Activated T-helper 17 cell treated with anti-CD3 and anti-CD28 coated beads, Interleukin-2, amount 50 U/mL, for 72 hours (primary cell): ENCODE measurements around the gene ATOX1. TPM values are rescaled to one million over a fixed set of nuclear protein-coding genes. Genes with fewer than 3 reads are reported as not detected.
A peak's percentile ranks its signal among the peaks of the same experiment; 100 is the strongest.

ENCODE experiments used
- ATAC-seq: fragments of 150-1000 bp; cut with Tn5 transposase; replicated peaks from 2 replicates; pipeline ENCODE4 v1.10.0; 2021; ENCODE audit warnings: mild to moderate bottlenecking, moderate library complexity
- H3K27ac Mint-ChIP-seq: one replicate; pipeline ENCODE4 v1.8.0; 2022; ENCODE audit warnings: mixed read lengths
- H3K27me3 Mint-ChIP-seq: one replicate; pipeline ENCODE4 v1.8.0; 2022; ENCODE audit warnings: mixed read lengths
- H3K36me3 Mint-ChIP-seq: one replicate; pipeline ENCODE4 v1.8.0; 2022; ENCODE audit warnings: low read depth, mild to moderate bottlenecking, mixed read lengths
- H3K4me1 Mint-ChIP-seq: one replicate; pipeline ENCODE4 v1.8.0; 2022; ENCODE audit warnings: mixed read lengths
- H3K4me3 Mint-ChIP-seq: one replicate; pipeline ENCODE4 v1.8.0; 2022; ENCODE audit warnings: mild to moderate bottlenecking, mixed read lengths
- H3K9me3 Mint-ChIP-seq: one replicate; pipeline ENCODE4 v1.8.0; 2022; ENCODE audit warnings: mixed read lengths
- total RNA-seq, 2 donors: library from RNA; stranded (reverse); gene quantifications; one replicate each; pipeline ENCODE4 v1.2.3, GENCODE V29; 2022

ATOX1 gene
- total RNA-seq, 2 donors from 2014 or later: 41.8 to 87.8 TPM

DNA sequence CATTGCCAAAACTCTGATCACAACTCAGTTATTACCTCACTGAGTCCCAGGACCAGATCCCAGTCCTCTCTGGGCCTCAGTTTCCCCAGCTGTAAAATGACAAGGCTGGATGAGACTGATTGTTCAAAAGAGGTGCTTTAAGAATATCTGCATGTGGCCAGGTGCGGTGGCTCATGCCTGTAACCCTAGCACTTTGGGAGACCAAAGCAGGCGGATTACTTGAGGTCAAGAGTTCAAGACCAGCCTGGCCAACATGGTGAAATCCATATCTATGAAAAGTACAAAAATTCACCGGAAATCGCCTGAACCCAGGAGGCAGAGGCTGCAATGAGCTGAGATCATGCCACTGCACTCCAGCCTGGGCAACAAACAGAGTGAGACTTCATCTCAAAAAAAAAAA lies 8.3 kb downstream of the ATOX1 start:
- Mint-ChIP-seq H3K27me3 (no peaks in the 10 kb centered on the region), H3K9me3 (no peaks in the 10 kb centered on the region), H3K4me1 (peaks cover 20% of the 10 kb centered on the region)

DNA sequence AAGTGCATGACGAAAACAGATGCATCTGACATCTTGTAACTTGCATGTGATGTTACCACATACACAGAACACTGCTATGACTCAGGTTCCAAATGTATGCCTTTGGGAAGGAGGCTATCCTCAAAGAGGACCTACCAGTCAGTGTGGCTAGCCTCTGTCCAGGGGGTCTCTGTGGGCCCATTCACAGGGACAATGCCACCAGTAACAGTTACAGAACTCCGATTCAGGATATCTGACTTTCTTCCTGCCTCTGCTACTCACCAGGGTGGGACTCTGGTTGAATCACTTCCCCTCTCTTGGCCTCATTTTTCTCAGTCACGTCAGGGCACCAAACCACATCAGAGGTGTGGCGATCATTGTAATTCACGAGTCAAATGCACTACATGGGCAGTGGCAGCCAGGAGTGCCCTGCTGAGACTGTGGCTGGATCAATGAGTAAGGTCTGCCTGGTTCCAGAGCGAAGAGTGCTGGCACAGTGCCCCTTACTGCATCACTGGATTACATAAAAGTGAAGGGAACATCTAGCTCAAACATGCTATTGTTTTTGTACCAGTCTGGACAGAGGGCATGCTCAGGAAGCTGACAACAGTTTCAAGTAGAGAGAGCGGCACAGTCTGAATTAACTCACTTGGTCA lies 13.2 kb downstream of the ATOX1 start:
- Mint-ChIP-seq H3K9me3 (no peaks in the 10 kb centered on the region), H3K27me3 (no peaks in the 10 kb centered on the region), H3K27ac (peak overlapping the region; percentile 77), H3K36me3 (peaks cover 46% of the 10 kb centered on the region), H3K4me1 (peaks cover 27% of the 10 kb centered on the region), H3K4me3 (peak overlapping the region; percentile 67)
- ATAC-seq: peak; percentile 89

More for the DNA sequence above, 8.3 kb downstream of the ATOX1 start:
- H3K27ac Mint-ChIP-seq: peak overlapping the region; percentile 95
- H3K36me3 Mint-ChIP-seq: peaks cover 21% of the 10 kb centered on the region
- peak overlapping the region; percentile 76 for H3K4me3 Mint-ChIP-seq
- no peak for ATAC-seq

DNA sequence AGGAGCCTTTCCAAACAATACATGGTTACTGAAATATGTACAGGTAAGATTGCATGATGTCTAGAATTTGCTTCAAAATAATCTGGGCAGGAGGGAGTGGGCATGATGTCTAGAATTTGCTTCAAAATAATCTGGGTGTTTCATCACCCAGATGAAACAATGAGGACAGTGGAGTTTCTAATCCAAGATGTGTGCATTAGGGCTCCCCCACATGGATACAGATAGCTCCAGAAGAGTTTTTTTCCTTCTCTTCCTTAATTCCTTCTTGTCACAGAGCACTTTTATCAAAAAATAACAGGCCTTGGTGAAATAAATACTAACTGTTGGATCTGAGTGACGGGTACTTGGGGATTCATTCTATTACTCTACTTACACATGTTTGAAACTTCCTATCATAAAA lies 14.9 kb downstream of the ATOX1 start:
- ATAC-seq: no peak
- H3K36me3 Mint-ChIP-seq: peaks cover 41% of the 10 kb centered on the region
- H3K4me3 Mint-ChIP-seq: no peak overlapping the region
- peaks cover 26% of the 10 kb centered on the region for H3K4me1 Mint-ChIP-seq
- H3K9me3 Mint-ChIP-seq: no peaks in the 10 kb centered on the region
- H3K27ac Mint-ChIP-seq: peak overlapping the region; percentile 21
- no peaks in the 10 kb centered on the region for H3K27me3 Mint-ChIP-seq

DNA sequence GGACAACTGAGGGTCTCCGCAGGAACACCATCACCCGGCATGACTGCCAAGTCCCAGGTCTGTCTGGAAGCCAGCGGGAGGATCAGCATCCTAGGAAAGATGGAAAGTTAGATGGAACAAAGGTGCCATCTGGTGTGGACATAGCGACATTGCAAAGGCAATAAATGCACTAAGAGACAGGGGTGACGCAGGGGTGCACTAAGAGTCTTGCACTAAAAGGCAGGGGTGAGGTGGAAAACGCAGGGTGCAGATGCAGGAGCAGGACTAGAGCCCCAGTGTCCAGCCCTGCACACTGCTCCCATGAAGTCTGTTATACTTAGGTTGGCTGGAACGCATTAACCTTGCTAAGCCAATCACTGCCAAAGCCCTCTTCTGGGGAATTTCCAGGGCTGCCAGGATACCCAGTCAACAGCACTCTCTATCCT lies 15.5 kb downstream of the ATOX1 start:
- H3K27me3 Mint-ChIP-seq: no peaks in the 10 kb centered on the region
- H3K4me1 Mint-ChIP-seq: peaks cover 26% of the 10 kb centered on the region
- ATAC-seq: no peak
- no peak overlapping the region for H3K4me3 Mint-ChIP-seq
- peak overlapping the region; percentile 58 for H3K27ac Mint-ChIP-seq
- no peaks in the 10 kb centered on the region for H3K9me3 Mint-ChIP-seq
- H3K36me3 Mint-ChIP-seq: peaks cover 46% of the 10 kb centered on the region

DNA sequence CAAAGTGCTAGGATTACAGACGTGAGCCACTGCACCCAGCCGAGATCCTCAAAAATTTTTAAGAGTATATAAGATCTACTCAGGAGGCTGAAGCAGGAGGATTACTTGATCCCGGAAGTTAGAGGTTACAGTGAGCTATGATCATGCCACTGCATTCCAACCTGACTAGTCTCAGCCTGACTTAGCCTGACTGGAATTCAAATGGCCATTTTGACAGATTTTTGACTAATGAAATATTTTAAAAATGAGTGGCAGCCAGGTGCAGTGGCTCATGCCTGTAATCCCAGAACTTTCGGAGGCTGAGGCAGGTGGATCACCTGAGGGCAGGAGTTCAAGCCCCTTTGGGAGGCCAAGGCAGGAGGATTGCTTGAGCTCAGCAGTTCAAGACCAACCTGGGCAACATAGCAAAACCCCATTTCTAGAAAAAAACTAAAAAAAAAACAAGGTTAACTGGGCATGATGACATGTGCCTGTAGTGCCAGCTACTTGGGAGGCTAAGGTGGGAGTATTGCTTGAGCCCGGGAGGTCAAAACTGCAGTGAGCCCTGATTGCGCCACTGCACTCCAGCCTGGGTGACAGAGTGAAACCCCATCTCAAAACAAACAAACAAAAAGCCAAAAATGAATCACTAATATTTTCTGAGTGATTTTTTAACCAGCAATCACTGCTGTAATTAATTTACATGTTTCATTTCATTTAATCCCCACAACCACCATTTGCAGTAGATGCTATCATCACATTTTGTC lies 16.6 kb downstream of the ATOX1 start:
- Mint-ChIP-seq H3K9me3 (no peaks in the 10 kb centered on the region), H3K27me3 (no peaks in the 10 kb centered on the region), H3K27ac (no peak overlapping the region), H3K4me3 (no peak overlapping the region), H3K4me1 (peaks cover 26% of the 10 kb centered on the region), H3K36me3 (peaks cover 46% of the 10 kb centered on the region)
- ATAC-seq: no peak

DNA sequence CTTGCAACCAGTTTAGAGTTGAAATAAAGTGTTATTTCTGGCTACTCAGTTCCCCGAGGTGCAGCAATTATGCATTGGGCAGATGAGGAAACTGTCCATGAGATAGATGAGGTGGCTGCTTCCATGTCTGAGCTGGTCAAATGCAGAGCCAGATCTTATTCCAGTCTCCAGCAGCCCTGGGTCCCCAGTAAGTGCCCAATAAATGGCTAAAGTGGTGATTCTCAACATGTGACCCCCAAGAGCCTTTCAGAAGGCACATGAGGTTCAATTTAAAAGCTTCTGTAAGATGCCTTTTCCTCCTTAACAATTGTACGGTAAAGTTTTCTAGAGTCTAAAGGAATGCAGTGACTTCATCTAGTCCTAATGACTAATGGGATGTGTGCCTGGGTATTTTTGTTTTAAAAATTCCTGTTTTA lies 17.5 kb downstream of the ATOX1 start:
- Mint-ChIP-seq H3K36me3 (peaks cover 46% of the 10 kb centered on the region), H3K27me3 (no peaks in the 10 kb centered on the region), H3K4me3 (no peak overlapping the region), H3K9me3 (no peaks in the 10 kb centered on the region), H3K4me1 (peaks cover 19% of the 10 kb centered on the region), H3K27ac (no peak overlapping the region)
- ATAC-seq: no peak

DNA sequence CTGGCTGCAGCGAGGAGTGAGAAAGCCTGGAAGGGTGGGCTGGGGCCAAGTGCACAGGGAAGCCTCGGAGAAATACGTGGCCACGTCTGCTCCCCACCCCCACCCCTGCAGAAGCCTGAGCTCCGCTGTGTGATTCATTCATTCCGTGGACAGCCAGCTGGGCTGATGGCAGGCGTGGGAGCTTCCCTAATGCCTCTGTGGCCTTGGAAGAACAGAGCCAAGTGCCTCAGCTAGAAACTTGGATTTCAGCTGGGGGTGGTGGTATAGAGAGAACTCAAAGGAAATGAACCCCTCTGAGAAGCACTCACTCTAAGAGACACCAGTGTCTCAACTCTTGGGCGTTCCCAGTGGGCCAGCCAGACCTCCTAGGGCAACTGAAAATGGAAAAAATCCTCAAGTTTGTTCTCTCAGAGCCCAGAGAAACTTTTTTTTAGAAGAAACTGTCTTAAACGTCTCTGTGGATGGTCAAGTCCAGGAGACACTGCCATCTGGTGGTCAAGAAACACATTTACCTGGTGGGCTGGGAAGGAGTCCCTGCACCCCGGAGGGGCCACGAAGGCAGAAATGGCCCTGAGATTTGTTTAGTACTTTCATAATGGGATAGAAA lies 18.0 kb downstream of the ATOX1 start:
- H3K36me3 Mint-ChIP-seq: peaks cover 43% of the 10 kb centered on the region
- peak; percentile 40 for ATAC-seq
- H3K4me3 Mint-ChIP-seq: no peak overlapping the region
- no peaks in the 10 kb centered on the region for H3K9me3 Mint-ChIP-seq
- H3K27me3 Mint-ChIP-seq: no peaks in the 10 kb centered on the region
- no peak overlapping the region for H3K27ac Mint-ChIP-seq
- peaks cover 16% of the 10 kb centered on the region for H3K4me1 Mint-ChIP-seq

DNA sequence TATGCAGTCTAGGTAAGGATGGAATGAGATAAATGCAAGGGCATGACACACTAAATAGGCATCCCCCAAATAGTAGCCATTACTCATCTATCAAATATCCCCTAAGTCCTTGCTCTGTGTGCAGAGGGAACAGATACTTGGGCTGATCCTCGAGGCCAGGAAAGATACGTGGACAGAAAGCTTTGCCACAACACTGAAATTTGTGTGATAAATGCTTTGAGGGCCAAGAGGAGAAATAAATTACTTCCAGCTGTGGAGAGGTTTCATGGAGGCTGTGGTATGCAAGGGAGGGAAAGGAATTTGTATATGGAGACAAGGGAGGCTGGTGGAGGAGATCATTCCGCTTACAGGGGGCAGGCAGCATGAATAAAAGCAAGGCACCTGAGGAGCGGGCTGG lies 18.5 kb downstream of the ATOX1 start:
- Mint-ChIP-seq H3K9me3 (no peaks in the 10 kb centered on the region), H3K27me3 (no peaks in the 10 kb centered on the region), H3K27ac (no peak overlapping the region), H3K4me1 (peaks cover 11% of the 10 kb centered on the region), H3K36me3 (peaks cover 38% of the 10 kb centered on the region), H3K4me3 (no peak overlapping the region)
- ATAC-seq: no peak

DNA sequence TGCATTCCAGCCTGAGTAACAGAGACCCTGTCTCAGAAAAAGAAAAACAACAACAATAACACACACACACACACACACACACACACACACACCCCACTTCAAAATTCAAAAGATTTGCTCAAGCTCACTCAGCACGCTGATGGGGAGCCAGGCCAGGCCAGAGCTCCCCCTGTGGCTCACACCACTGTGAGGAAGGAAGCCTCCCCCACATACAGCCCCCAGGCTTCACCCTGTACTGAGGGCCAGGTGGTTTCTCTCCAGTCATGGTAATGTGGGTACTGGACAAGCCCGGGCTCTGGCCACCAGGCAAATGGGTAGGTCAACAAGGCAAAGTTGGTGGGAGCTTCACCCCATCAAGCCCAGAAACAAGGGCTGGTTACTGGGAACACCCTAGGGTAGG lies 19.0 kb downstream of the ATOX1 start:
- no peak overlapping the region for H3K27ac Mint-ChIP-seq
- no peak for ATAC-seq
- no peak overlapping the region for H3K4me3 Mint-ChIP-seq
- H3K9me3 Mint-ChIP-seq: no peaks in the 10 kb centered on the region
- peaks cover 33% of the 10 kb centered on the region for H3K36me3 Mint-ChIP-seq
- no peaks in the 10 kb centered on the region for H3K27me3 Mint-ChIP-seq
- peaks cover 11% of the 10 kb centered on the region for H3K4me1 Mint-ChIP-seq

DNA sequence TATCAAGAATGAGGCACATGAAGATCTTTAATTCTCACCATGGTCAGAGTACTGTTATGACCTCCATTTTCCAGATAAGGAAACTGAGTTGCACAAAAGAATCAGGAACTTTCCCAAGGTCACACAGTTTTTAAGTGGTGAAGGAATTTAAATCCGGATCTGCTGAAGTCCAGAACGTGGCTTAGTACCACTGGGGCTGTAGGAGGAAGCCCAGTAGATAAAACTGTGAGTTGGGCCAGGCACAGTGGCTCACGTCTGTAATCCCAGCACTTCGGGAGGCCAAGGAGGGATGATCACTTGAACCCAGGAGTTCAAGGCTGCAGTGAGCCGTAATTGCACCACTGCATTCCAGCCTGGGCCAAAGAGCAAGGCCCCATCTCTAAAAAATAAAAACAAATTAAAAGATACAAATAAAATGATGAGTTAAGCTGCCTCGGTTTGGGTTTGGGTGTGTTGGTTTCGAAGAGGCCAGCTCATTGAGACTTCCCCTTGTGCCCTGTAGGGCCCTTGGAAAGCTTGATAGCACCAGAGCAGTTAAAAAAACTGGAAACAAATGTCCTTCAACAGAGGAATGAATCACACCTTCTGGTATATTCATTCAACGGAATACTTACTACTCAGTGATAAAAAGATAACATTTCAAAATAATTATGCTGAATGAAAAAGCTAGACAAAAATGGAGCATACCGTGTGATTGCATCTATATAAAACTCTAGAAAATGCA lies 20.1 kb downstream of the ATOX1 start:
- H3K36me3 Mint-ChIP-seq: peaks cover 31% of the 10 kb centered on the region
- H3K4me1 Mint-ChIP-seq: peaks cover 11% of the 10 kb centered on the region
- H3K27ac Mint-ChIP-seq: no peak overlapping the region
- H3K9me3 Mint-ChIP-seq: no peaks in the 10 kb centered on the region
- no peaks in the 10 kb centered on the region for H3K27me3 Mint-ChIP-seq
- H3K4me3 Mint-ChIP-seq: no peak overlapping the region
- ATAC-seq: no peak

DNA sequence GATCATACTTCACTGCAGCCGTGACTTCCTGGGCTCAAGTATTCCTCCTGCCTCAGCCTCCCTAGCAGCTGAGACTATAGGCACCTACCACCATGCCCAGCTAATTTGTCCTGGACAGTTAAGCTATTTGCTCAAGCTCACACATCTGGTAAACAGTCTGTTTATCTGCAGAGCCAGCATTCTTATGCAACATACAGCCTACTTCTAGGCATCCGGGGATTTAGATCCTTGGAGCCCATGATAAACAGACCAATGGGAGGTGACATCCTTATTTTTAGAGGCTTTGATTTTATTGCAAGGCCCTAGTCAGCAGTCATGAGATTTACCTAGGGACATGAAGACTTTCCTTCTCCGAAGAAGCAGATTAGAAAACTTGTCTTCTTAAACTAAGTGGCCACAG lies 21.0 kb downstream of the ATOX1 start:
- ATAC-seq: no peak
- H3K36me3 Mint-ChIP-seq: peaks cover 29% of the 10 kb centered on the region
- peaks cover 11% of the 10 kb centered on the region for H3K4me1 Mint-ChIP-seq

DNA sequence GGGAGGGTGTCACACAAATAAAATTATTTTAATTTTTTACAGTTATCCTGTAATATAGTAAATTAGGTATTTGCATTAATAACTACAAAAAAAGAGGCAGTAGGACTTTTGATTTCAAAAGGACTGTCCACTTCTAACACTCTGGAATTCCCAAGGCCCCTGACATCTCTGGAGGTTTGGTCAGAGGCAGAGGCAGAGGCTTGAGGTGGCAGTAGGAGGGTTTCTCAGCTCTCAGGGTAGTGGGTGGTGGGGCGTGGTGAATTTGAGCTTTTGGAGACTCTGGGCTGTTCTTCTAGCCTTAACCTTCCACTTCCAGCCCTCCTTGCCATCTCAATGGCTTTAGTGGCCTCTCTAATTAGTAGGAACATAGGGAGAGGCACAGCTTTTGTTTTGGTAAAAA lies 22.8 kb downstream of the ATOX1 start:
- Mint-ChIP-seq H3K36me3 (peaks cover 27% of the 10 kb centered on the region), H3K9me3 (no peaks in the 10 kb centered on the region), H3K27ac (no peak overlapping the region), H3K4me3 (no peak overlapping the region), H3K4me1 (peaks cover 7% of the 10 kb centered on the region), H3K27me3 (no peaks in the 10 kb centered on the region)
- ATAC-seq: no peak

More for the DNA sequence above, 21.0 kb downstream of the ATOX1 start:
- H3K27me3 Mint-ChIP-seq: no peaks in the 10 kb centered on the region
- no peak overlapping the region for H3K27ac Mint-ChIP-seq
- no peaks in the 10 kb centered on the region for H3K9me3 Mint-ChIP-seq
- H3K4me3 Mint-ChIP-seq: no peak overlapping the region

DNA sequence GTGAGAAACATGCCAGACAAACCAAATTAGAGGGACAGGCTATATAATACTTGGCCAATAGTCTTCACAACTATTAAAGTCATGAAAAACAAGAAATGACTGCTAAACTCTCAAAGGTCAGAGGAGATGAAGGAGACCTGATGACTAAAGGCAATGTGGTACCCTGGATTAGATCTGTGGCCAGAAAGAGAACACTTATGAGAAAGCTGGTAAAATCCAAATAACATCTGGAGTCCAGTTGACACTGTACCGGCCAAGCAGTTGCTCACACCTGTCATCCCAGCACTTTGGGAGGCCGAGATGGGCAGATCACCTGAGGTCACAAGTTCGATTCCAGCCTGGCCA lies 24.4 kb downstream of the ATOX1 start:
- no peak overlapping the region for H3K4me3 Mint-ChIP-seq
- ATAC-seq: no peak
- H3K4me1 Mint-ChIP-seq: no peaks in the 10 kb centered on the region
- H3K27ac Mint-ChIP-seq: no peak overlapping the region
- no peaks in the 10 kb centered on the region for H3K27me3 Mint-ChIP-seq
- no peaks in the 10 kb centered on the region for H3K9me3 Mint-ChIP-seq
- H3K36me3 Mint-ChIP-seq: peaks cover 37% of the 10 kb centered on the region

DNA sequence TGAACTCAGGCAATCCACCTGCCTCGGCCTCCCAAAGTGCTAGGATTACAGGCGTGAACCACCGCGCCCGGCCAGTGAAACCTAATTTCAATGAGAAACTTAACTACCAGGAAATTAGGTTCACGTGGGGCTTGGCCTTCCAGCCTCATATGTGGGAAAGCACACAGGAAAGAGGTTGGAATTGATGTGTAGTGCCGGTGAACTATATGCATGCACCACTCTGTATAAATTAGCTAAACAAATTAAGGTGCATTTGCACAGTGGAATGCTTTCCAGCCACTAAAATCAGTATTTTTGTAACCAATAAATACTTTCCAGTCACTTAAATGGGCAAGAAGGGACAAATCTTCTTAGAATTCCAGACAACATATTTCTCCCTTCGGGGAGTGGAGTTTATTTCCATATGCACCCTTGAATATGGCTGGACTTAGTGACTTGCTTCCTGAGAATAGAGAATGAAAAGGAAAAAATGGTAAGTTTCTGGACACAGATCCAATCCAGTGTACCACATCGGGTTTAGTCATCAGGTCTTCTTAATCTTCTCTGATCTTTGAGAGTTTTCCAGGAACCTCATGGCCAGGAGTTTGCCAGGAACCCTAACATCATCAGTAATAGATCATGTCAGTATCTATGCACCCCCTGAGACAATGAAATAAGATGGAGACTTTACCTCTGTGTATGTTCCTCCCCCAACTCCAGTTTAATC lies 24.9 kb downstream of the ATOX1 start:
- Mint-ChIP-seq H3K27me3 (no peaks in the 10 kb centered on the region), H3K27ac (no peak overlapping the region), H3K4me3 (no peak overlapping the region), H3K9me3 (no peaks in the 10 kb centered on the region), H3K36me3 (peaks cover 34% of the 10 kb centered on the region), H3K4me1 (no peaks in the 10 kb centered on the region)
- ATAC-seq: no peak
